ENCODE data around the gene OSBPL6. TPM values are rescaled to one million over a fixed set of nuclear protein-coding genes. Genes with fewer than 3 reads are reported as not detected.
A peak's percentile ranks its signal among the peaks of the same experiment; 100 is the strongest.

The OSBPL6 gene
- total and polyA plus RNA-seq, 2 of the 13 experiments (the other 11 are each of a cell fraction or from before 2014, with no cell fraction given) = 0.03 to 0.11 TPM

DNA sequence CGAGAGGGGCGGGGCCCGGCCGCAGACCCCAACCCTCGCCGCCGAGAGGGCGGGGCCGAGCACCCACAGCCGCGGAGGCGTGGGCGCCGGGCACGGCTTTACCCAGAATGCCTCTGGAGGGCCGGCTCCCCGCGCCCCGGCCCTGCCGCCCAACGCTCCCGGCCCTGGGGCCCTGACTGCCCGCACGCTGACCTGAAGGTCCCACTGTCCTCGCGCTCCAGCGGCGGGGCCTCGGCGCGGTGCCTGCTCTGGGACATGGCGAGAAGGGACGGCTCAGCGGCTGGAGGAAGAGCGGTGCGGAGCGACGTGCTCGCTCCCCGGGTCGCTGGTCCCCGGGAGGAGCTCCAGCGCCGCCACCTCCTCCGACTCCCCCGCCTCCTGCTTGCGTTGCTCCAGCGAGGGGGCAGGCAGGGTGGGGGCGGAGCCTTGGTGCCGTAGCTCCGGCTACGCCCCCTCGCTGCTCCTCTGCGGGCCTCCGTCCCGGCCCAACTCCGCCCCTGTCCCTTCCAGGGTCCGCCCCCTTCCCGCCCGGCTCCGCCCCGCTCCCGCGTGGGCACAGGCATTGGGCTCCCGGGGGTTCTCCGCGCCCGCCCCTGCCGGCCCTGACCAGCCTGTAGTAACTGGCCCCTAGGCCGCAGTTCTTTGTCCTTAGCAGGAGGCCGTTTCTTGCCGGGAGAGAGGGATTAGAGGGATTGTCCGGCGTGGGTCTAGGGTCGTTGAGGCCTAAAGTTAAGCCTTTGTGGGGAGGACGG, 256.6 kb downstream of the OSBPL6 start, which contains the start of the genes PJVK and PRKRA (continued):
- TF ChIP-seq ZSCAN12 (CRISPR knock-in tag; IDR thresholded peaks at IDR 0.05) (peak; percentile 90; the same call in 1 of the 2 replicates), ZNF629 (CRISPR knock-in tag; conservative IDR thresholded peaks at IDR 0.05) (no peak), MYNN (CRISPR knock-in tag; IDR thresholded peaks at IDR 0.05; ENCODE audit: low read depth) (no peak; the same call in 1 of the 2 replicates), SALL1 (CRISPR knock-in tag; IDR thresholded peaks at IDR 0.05) (peak; percentile 93), ZNF12 (CRISPR knock-in tag; IDR thresholded peaks at IDR 0.05) (peak; percentile 80), GZF1 (CRISPR knock-in tag; IDR thresholded peaks at IDR 0.05) (peak; percentile 71; the same call in 1 of the 2 replicates), ZNF547 (CRISPR knock-in tag; IDR thresholded peaks at IDR 0.05) (peak; percentile 87; the same call in 1 of the 2 replicates), THRA (CRISPR knock-in tag; IDR thresholded peaks at IDR 0.05; ENCODE audit: borderline replicate concordance) (no peak; the same call in 1 of the 2 replicates), LBX2 (CRISPR knock-in tag; IDR thresholded peaks at IDR 0.05; ENCODE audit: borderline replicate concordance) (no peak), HDAC1 (CRISPR knock-in tag; IDR thresholded peaks at IDR 0.05) (peak; percentile 82), SRSF1 (optimal IDR thresholded peaks at IDR 0.05; ENCODE audit: low read depth, low read length) (peak; percentile 97), ZNF660 (CRISPR knock-in tag; IDR thresholded peaks at IDR 0.05; ENCODE audit: borderline replicate concordance, low read depth) (no peak), ZNF362 (CRISPR knock-in tag; IDR thresholded peaks at IDR 0.05; ENCODE audit: borderline replicate concordance) (0 out of 2 replicates have a peak, but pooled peaks have one; percentile 38), TEAD3 (CRISPR knock-in tag; optimal IDR thresholded peaks at IDR 0.05; ENCODE audit: borderline replicate concordance) (peak; percentile 46)
- TF ChIP-seq, protein P1, sequence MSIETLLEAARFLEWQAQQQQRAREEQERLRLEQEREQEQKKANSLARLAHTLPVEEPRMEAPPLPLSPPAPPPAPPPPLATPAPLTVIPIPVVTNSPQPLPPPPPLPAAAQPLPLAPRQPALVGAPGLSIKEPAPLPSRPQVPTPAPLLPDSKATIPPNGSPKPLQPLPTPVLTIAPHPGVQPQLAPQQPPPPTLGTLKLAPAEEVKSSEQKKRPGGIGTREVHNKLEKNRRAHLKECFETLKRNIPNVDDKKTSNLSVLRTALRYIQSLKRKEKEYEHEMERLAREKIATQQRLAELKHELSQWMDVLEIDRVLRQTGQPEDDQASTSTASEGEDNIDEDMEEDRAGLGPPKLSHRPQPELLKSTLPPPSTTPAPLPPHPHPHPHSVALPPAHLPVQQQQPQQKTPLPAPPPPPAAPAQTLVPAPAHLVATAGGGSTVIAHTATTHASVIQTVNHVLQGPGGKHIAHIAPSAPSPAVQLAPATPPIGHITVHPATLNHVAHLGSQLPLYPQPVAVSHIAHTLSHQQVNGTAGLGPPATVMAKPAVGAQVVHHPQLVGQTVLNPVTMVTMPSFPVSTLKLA (IDR thresholded peaks at IDR 0.05) = peak; percentile 39
- TF ChIP-seq, protein P2, sequence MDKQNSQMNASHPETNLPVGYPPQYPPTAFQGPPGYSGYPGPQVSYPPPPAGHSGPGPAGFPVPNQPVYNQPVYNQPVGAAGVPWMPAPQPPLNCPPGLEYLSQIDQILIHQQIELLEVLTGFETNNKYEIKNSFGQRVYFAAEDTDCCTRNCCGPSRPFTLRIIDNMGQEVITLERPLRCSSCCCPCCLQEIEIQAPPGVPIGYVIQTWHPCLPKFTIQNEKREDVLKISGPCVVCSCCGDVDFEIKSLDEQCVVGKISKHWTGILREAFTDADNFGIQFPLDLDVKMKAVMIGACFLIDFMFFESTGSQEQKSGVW (CRISPR knock-in tag; IDR thresholded peaks at IDR 0.05; ENCODE audit: borderline replicate concordance) = no peak; the same call in 1 of the 2 replicates
- TF ChIP-seq, protein P3, sequence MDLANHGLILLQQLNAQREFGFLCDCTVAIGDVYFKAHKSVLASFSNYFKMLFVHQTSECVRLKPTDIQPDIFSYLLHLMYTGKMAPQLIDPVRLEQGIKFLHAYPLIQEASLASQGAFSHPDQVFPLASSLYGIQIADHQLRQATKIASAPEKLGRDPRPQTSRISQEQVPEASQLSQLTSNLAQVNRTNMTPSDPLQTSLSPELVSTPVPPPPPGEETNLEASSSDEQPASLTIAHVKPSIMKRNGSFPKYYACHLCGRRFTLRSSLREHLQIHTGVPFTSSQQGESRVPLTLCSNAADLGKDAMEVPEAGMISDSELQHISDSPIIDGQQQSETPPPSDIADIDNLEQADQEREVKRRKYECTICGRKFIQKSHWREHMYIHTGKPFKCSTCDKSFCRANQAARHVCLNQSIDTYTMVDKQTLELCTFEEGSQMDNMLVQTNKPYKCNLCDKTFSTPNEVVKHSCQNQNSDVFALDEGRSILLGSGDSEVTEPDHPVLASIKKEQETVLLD (CRISPR knock-in tag; IDR thresholded peaks at IDR 0.05; ENCODE audit: low read depth) = peak; percentile 81
- TF ChIP-seq, protein P4, sequence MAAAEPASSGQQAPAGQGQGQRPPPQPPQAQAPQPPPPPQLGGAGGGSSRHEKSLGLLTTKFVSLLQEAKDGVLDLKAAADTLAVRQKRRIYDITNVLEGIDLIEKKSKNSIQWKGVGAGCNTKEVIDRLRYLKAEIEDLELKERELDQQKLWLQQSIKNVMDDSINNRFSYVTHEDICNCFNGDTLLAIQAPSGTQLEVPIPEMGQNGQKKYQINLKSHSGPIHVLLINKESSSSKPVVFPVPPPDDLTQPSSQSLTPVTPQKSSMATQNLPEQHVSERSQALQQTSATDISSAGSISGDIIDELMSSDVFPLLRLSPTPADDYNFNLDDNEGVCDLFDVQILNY (CRISPR knock-in tag; conservative IDR thresholded peaks at IDR 0.05) = peak; percentile 79
